HG03175 (cell line): Measurements from ENCODE around the gene BARX1.
"Not testable (repeated sequence)": the region's sequence is repeated elsewhere in the genome, so short reads cannot be mapped to it uniquely, and the experiment has no call there.

Experiments
- ATAC-seq: cut with Tn5 transposase; IDR thresholded peaks from one replicate; pipeline ENCODE4 v1.9.1; 2021; ENCODE audit warnings: mild to moderate bottlenecking, moderate library complexity; ENCODE audit not compliant: unreplicated experiment

BARX1 gene

DNA sequence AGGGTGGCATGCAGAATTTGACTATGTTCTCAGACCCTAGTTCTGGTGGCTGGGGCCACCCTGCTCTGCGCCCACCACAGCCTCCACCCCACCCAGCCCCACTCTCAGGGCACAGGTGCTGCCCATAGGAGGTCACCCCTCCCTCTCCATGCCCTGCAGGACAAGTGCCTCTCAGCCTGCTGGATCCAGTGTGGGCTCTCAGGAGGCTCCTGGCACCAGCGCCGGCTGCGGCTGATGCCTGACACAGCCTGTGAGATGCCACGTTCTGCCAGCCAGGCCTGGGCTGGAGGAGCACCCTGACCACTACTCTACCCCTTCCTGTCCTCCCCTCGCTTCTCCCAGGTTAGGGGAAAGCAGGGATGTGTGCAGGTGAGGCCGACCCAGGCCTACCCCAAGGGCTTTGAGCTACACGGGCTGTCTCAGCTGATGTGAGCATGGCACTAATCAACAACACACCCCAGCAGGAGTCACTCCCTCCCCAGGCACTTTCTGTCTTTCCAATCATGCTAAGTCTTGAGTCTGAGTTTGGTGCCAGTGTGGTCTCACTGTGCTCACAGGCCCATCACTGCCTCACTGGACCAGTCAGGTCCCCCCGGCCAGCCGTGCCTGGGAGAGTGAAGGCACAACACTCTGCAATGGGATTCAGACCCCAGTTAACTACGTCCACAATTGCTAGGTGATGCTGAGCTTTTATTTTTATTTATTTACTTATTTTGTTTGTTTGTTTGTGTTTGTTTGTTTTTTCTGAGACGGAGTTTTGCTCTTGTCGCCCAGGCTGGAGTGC is 12.1 kb upstream of the BARX1 start:
- no peak for ATAC-seq

DNA sequence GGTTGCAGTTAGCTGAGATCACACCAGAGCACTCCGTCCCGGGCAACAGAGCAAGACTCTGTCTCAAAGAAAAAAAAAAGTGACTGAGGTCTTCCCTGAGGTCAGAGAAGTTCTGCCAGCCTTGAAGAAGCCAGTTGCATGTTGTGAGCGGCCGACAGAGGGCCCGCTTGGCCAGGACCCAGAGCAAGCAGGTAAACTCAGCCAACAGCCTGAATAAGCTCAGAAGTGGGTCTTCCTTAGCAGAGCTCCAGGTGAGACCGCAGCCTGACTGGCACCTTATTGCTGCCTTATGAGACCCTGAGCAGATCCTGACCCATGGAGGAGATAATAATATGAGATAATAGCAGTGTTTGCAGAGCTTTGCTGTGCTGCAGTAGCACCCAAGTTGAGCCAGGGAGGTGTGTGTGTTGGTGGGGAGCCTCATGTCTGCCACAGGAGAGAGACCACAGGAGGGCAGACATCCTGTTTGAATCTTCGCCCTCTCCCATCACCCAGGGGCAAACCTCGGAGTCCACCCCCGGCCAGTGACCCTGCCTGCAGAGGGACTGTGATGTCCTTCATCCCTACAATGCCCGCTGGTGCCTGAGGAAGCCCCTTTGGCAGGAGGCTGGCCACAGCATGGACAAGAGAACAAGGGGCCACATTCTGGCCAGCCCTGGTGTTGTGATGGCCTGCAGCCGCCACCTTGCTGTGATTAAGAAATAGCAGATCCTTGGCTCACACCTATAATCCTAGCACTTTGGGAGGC is 10.8 kb upstream of the BARX1 start:
- ATAC-seq = no peak

DNA sequence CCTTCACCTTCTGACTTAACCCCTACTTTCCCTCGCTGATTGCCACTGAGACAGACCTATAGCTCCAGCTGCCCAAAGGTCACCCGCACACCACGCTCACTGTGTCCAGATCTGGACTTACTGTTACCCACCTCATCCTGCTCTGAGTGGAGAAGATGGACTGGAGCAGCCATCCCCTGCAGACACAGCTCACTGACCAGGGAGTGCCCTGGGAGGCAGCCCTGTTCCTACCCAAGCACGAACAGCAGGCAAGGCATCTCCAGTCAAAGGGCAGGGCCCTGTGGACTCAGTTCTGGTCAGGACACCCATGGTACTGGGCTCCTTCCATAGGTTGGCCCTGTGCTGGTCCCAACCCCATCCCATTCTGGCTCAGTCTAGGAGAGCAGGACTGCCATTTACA is 9.5 kb upstream of the BARX1 start:
- ATAC-seq = no peak

DNA sequence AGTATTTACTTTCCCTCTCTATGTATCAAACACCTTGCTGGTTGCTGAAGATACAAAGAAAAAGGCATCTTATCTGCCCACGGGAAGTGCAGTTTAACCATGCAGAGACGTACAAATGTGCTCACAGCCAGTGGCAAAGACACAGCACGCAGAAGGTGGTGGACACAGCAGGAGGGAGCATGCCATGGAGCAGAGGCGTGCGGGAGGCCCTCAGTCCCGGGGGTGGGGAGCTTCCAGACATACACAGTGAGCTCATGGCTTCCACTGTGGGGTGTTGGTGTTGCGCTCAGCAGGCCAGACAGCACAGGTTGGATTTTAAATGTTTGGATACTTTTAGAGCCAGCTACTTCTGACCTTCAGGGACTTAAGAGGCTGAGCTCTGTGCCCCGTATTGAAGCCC is 8.8 kb upstream of the BARX1 start:
- ATAC-seq = no peak

DNA sequence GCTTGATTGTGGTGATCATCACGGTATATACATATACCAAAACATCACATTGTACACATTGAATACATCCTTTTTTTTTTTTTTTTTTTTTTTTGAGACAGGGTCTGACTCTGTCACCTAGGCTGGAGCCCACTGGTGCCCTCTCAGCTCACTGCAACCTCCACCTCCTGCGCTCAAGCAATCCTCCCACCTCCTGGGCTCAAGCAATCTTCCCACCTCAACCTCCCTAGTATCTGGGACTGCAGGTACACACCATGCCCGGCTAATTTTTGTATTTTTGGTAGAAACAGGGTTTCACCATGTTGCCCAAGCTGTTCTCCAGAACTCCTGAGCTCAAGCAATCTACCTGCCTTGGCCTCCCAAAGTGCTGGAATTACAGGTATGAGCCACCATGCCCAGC is 8.3 kb upstream of the BARX1 start:
- ATAC-seq = not testable (repeated sequence)

DNA sequence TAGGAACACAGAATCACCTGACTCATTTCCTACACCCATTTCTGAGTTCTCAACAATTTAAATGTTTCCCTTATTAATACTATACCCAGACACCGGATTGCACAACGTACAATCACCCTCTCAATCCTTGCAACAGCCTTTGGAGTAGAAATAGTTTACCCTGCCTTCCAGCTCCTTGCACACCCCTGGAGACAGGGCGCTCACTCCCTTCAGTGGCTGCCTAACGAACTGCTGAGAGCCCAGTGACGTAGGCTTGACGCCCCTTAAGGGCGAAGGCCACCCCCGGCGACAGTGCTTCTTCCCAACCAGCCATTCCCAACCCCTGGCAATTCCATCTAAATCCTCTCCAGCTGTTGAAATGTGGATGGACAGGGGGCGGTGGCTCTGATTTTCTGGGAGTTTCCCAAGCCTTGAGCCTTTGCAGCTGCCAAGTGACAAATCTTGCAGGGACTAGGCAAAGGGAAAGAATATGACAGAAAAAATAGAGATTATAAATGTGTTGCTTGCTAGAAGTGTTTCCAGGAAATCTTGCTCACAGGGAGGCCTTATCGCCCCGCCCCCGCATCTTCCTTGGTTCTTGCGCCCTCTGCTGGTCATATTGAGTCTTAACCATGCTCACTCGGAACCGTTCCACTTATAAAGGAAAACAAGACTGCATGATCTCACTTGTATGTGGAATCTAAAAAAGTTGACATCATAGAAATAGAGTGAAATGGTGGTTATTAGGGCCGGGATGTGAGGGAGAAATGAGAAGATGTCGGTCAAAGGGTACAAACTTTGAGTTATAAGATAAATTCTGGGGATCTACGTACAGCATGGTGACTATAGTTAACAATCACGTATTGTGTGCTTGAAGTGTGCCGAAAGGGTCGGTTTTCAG is 7.6 kb upstream of the BARX1 start:
- ATAC-seq = no peak

DNA sequence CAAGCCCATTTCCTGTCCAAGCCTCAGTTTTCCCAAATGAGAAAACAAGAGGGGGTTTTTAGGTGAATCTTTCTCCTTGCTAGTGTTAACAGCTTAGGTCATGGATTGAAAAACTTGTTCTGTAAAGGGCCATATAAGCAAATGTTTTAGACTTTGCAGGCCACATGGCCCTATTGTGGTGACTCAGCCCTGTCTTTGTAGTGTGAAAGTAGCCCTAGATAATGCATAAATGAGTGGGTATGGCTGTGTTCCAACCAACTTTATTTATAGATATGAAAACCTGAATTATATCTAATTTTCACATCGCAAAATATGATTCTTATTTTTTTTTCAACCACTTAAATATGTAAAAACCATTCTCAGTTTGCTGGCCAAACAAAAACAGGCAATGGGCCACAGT is 6.9 kb upstream of the BARX1 start:
- no peak for ATAC-seq

DNA sequence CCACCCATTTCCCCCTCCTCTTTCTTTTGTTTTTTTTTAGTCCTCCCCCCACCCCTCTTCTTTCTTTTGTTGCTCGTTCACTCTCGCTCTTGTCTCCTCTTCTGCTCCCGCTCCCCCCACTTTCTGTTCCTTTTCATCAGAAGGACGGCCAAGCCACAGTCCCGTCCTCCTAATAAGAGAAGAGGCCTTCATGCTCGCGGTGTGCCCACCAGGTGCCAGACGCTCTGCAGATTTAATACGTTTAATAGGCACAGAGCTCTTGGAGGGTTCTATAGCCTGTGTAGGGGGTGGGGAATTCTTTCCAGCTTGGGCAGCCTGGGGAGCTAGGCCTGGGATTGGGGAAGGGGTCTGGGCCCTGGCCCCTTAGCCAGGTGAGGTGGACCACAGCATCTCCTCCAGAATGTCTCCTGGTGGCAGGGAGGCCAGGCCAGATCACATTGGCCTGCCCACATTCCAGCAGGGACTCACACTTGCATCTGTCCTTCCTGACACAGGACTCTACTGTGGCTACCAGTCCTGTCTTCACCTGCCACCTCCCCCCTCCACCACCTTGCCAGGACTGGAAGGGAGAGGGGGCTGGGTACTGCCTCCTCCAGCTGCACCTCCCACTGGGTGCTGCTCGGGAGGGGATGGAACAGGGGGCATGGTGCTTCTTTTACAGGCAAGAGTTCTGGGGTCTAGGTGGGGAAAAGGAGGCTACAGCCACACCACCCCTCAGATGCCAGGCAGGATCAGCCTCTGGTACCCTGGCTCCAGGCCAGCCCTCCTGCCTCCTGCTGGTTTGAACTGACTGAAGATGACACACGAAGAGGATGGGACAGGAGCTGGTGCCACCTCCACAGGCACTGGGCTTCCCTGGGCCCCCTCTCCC is 6.1 kb upstream of the BARX1 start:
- ATAC-seq = no peak

DNA sequence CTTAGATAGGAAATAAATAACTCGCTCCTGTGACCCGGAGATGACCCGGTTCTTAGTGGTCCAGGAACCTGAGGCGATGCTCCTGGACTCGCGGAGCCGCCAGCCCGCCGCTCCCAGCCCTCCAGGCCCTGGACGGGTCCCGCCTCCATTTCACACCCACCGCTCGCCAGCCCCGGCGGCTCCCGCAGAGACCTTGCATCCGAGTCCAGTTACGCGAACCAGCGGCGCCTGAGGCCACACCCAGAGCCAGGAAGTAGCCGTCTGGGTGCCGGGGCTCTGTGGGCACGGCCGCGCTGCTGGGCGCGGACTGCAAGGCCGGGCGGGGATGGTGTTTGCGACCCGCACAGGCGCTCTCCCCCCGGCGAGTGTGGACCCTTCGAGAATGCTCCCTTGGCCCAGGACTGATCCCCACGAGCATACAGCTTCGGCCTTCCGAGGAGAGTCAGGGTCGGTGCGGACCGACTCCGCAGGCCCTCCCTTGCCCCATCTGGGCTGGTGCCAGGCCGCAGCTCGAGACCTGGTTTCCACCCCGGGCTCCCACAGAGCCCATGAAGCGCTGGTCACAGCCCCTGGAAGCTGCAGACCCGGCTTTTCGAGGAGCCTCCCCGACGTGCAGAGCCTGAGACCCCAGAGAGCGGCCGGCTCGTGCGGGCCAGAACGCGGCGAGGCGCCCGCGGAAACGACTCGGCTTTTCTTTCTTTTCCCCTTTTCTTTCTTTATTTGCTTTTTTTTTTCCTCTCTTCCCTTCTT is 5.2 kb upstream of the BARX1 start:
- ATAC-seq = no peak

DNA sequence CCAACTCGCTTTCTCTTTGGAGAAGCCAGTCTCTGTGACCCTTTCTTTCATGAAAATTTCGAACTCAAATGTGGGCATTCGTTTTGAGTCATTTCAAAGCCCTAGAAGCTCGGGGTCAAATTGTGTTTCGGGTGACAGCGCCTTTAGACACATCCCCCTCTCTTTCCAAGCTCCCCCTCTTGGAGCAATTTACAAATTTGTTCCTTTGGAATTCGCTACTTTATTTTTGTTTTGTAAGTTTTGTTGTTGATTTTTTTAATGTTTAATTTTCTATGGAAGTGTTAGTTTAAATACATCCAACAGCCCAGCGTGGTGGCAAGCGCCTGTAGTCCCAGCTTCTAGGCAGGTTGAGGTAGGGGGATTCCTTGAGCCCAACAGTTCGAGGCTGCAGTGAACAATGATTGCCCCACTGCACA is 4.6 kb upstream of the BARX1 start:
- ATAC-seq = no peak

DNA sequence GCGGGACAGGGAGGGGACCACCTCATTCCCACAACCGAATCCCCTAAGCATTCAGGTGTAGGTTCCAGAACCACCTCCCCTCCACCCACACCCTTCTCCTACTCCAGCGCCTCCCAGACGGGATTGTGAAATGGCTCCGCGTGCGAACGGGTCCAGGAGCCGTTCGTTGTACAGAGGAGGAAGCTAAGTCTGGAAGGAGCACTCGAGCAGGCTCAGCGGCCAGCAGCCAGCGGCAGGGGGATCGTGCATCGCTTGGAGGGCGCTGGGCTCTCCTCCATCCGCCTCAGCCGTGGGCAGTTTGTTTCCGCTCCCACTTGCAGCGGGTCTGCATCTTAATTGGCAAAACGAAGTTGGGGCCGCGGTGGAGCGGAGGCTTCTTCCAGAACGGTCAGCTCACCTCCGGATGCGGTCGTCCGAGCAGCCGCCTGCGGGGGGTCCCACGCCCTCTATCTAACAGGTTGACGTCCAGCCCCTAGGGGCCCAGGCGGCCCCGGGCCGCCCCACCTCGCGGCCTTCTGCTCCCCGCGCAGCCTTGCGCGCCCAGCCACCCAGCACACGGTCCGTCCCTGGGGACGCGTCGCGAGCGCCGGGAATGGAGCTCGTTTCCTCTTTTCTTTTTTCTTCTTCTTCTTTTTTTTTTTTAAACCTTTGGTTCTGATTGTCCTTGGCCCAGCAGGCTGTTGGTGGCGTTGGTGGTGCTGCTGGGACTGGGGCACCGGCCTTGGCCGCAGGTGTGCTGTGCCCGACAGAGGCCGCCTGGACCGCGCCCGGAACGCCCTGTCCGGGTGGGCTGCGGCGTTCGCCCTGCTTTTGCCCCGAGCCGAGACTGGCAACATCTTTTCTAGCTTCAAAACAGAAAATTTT is 3.9 kb upstream of the BARX1 start:
- ATAC-seq = no peak

DNA sequence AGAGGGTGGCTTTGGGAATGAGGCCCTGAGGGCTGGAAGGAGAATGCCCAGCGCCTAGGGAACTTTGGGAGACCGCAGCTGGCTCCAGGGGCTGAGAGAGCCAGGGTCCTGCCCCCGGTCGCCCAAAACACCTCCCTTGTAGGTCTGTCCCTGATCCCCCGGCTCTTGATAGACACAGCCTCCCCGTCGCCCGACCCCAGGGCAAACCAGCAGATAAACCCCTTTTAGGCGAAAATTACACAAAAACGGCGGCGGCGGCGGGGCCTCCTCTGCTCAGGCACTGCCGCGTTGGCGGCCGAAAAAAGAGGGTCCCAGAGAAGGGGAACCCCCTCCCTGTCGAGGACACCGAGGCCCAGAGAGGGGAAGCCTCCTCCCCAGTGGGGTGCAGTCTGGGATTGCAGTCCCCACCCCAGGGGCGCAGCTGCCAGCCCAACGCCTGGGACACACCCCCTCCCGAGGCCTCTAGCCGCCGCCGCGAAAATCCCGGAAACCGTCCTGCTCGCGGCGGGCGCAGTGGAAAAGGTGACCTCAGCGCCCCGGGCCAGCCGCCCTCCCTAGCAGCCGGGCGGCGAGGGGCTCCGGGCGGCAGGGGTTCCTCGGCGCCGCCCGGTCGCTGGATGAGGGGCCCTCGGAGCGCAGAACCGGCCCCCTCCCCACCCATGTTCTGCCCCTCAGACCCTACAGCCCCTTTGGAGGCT is 3.1 kb upstream of the BARX1 start:
- ATAC-seq = no peak

DNA sequence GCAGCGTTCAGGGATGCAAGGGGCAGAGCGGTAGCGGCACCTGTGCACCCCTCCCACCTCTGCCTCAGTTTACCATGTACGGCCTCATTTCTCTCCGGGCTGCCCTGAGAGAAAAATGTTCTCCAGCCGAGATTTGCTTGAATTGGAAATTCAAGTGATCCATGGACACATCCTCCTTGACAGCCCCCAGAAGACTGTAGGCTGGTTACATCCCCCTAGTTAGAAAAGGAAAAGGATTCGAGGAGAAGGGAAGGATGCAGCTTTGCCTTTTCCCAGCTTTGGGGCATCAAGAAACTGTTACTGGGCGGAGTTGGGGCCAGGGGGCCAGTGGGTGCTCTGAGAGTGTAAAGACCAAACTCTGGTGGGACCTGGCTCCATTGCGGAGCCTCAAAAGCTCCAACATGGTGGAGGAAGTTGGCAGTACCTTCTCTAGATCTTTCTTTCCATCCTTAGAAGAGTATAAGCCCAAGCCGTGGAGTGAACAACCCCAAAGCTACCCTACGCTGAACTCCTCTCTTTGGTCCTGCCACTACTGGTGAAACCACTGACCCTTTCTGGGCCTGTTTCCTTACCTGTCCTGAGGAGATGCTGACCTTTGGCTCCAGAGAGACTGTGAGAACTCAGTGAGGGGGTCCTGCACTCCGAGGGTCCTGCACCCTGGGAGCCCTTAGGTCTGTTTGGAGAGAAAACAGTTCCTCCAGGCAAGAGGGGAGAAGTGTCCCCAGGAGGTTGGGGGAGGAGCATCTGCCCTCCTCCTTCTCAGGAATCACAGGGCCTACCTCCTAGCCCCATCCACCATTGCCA is 1.0 kb upstream of the BARX1 start:
- no peak for ATAC-seq

DNA sequence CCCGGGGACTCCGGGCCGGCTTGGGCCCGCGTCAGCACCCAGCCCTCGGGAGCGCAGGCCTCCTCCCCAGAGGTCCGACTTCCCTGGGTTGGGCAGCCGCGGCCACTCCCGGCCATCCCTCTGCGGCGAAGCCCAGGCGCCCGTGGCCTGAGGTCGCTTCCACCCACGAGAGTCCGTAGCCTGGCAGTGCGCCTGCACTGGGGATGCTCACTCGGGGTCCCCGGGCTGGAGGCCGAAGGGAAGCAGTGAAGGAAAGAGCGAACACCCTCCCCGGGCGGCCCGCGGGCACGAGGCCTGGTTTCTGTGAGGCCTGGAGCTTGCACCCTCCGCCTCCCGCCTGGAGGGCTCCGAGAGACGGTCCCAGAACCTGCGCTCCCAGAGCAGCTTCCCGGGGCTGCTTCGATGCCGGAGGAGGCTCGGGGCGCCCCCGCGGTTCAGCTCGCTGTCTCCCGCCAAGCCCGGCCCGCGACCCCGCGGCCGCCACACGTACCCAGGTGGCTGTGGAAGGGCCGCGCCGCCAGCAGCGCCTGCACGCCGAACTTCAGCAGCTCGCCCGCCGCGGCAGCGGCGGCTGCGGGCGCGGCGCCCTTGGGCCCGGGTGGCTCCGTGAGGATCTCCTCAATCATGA is 607 bp downstream of the BARX1 start:
- ATAC-seq = no peak

DNA sequence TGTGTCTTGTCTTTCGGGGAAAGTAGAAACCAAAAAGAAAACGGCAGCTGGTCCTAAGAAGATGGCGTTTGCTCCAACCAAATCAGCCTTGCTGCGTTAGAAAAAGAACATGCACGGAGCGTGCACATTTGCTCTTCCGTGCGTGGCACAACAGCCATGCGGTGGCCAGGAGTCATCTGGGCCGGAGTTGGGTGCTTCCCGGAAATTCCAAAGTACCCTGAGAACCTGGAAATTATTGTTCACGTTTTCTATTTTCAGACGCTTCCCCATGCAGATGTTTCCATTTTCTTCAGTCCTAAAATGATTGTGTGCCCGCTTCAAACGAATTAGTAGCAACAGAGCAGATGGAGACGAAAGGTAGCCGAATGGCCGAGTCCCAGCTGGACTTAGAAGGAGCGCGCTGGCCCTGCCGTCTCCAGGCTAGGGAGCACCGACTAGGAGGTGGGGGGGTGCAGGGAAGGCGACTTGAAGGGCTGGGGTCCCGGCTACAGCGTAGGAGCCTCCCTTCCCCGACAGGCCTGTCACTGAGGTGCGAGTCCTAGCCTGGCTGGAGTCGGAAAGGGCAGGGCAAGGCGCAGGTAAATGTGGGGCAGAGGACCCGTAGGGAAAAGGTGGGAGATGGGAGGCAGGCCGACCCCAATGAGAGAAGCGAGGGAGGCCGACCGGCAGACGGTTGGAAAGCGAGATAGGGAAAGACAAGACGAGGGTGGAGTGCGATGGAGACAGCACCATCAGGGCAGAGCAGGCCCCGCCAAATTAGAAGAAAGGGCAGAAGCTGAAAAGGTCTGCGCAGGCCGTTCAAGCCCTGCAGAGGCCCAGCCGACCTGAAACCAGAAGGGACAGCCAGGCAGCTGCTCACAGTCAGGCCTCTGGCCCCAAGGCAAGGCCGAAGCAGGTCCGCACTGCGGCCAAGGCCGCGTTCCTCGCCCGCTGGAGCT is 1.4 kb downstream of the BARX1 start:
- ATAC-seq = no peak
